GM18868 (cell line): ENCODE results near the gene RRAGD.

Source experiments
- ATAC-seq: cut with Tn5 transposase; IDR thresholded peaks from one replicate; pipeline ENCODE4 v1.9.1; 2021; ENCODE audit warnings: mild to moderate bottlenecking, moderate library complexity; ENCODE audit not compliant: unreplicated experiment

Gene RRAGD, protein sequence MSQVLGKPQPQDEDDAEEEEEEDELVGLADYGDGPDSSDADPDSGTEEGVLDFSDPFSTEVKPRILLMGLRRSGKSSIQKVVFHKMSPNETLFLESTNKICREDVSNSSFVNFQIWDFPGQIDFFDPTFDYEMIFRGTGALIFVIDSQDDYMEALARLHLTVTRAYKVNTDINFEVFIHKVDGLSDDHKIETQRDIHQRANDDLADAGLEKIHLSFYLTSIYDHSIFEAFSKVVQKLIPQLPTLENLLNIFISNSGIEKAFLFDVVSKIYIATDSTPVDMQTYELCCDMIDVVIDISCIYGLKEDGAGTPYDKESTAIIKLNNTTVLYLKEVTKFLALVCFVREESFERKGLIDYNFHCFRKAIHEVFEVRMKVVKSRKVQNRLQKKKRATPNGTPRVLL

DNA sequence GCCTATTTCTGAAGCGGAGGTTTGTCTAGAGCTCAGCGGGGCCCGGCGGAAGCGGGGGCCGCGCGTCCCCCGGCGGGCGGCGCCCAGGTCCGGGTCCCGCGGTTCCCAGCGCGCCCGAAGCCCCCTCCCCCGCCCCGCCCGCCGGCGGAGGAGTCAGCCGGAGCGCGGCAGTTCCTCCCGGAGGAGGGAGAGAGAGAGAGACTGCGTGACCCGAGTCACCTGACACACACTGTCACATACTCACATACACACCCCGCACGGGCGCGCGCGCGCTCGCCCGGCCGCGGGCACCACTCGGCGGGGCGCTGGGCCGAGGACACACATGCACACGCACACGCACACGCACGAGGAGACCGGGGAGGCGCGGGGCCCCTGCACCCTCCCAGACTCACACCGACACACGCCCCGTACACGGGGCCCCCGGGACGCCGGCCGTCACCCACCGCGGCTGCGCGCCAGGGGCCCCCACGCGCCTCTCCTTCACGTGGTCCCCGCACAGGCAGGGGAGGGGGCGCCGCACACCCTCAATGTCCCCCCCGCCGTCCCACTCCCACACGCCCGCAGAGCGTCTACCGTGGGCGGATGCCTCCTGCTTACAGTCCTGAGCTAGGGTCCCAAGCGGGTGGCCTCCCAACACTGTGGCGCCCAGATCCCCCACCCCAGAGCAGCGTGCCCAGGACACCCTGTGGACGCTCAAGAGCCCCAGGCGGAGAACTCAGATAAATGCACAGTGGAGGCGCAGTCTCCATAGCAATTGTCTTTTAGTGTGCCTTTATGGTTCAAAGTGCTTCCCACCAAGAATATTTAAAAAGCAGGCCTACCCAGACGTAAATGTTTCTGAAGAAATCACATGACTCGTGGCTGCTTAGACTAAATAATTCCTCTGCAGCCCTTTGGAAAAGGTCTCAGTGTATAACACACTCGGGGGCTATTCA lies at the start of gene RRAGD:
TSS of gene RRAGD (minus strand) at position 203 of the 935 bp plus-strand sequence. CDS start 280 bp downstream, outside the sequence.
- peak; percentile 78 for ATAC-seq

DNA sequence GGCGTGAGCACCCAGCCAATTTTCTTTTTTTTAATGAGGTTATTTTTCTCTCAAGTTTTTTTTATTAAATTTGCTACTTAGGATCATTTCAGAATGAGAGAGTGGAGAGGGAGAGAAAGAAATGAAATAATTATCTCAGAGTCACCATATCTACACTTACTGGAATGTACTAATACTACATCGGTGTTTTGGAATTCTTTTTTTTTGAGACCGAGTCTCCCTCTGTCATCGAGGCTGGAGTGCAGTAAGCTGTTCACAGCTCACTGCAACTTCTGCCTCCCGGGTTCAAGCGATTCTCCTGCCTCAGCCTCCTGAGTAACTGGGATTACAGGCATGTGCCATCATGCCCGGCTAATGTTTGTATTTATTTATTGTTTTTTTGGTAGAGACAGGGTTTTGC lies 48.6 kb upstream of the RRAGD start:
- ATAC-seq = no peak

DNA sequence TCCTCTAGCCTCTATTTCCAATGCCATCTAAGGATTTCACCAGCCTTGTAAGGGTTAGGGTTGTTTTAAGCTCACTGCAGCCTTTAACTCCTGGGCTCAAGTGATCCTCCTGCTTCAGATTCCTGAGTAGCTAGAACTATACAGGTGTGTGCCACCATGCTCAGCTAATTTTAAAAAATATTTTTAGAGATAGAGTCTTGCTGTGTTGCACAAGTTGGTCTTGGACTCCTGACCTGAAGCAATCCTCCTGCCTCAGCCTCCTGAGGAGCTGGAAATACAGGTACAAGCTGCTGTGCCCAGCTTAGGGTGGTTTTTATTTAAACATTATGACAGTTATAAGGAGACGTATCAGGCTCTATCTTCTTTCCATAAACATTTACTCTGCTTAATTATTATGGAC lies 47.4 kb upstream of the RRAGD start:
- ATAC-seq = no peak

DNA sequence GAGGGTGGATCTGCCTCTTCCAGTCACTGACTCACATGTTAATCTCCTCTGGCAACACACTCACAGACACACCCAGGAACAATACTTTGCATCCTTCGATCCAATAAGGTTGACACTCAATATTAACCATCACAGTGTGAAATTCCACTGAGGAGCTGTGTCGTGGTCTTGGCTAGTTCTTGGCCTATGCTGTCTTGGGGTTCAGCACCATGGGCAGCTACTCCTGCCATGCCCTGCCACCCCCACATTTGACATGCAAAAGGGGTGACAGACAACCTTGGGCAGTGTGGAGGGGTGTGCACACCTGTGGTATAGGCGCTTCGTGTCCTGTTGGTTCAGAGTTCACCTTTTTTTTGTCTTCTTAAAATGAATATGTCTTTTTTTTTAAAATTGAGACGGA lies 46.6 kb upstream of the RRAGD start:
- no peak for ATAC-seq

DNA sequence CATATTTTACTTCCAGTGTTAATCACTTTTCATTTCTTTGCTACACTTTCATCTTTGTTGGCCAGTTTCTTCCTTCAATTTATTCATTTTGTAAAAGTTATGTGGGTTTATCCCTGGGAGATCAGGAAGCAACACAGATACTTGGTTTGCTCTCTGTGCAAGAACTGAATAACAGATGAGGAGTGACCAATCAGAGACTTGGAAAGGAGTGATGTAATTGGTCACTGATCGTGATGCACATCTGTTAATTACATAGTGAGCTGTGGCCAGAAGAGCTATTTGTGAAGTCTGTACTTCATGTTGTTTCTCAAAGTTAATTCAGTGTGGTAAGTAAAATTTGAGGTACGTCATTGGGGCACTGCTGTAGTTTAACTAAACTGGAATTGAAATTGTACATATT lies 42.2 kb upstream of the RRAGD start:
- ATAC-seq = no peak

DNA sequence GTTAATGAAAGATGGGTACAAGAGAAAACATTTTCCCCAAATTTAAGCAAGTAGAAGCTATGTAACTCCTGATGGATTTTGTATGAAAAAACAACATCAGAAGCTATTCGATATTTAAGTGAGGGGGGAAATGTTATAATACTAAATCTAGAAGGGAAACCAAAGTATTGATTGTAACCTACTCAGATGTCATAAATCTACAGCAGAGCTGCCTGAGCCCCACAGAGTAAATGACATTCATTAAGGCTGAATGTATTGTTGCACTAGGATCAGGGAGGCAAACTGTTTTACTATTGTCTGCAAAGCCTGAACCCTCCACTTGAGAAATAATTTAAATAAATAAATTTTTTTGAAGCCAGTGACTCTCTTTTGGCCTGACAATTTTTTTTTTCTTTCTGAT lies 40.2 kb upstream of the RRAGD start:
- ATAC-seq = no peak

DNA sequence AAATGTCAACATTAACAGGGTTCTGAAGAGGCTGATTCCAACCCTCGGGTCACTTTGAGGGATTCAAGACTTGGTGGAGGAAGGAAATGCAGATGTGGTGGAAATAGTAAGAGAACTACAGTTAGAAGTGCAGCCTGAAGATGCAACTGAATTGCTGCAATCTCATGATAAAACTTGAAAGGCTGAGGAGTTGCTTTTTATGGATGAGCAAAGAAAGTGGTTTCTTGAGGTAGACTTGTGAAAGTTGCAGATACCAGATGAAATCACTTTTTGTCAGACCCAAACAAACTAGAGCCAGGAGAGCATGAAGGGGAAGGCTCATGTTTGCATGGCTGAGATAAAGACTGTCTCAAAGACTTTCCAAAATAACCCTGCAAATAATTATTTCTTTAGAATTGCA lies 37.1 kb upstream of the RRAGD start:
- ATAC-seq = no peak

DNA sequence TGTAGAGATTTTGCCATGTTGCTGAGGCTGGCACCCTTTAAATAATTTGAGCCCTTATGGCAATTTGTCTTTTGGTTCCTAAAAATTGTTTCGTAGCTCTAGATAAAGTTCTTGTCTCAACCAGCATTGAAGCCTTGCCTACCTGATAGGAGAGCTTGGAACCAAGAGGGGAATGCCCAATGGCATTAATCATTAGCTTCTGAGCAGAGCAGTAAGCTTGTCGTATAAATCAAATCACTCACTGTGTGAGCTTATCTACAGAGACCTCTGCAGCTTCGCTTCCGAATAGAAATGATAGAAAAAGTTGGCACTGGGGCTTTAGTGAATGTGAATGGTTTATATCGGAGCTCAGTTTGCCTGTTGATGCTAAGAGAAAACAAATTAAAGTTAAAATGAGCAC lies 31.6 kb upstream of the RRAGD start:
- ATAC-seq = no peak

DNA sequence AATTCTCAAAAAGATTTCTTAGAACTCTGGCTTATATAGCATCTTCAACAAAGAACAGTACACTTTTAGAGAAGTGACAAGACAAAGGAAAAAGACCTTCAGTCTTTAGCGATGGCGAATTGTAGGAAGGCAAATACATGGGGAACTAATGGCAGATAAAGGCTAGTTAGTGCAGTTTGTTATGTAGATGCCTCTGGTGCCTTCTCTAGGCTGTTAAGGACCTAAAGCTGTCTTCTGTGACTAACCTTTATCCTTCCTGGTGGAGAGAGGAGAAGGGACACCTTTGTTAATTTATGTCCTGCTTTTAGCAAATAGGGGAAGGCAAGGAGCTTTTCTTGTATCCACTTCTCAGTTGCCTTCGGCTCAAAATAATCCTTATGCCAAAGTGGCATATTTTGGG lies 28.1 kb upstream of the RRAGD start:
- no peak for ATAC-seq

DNA sequence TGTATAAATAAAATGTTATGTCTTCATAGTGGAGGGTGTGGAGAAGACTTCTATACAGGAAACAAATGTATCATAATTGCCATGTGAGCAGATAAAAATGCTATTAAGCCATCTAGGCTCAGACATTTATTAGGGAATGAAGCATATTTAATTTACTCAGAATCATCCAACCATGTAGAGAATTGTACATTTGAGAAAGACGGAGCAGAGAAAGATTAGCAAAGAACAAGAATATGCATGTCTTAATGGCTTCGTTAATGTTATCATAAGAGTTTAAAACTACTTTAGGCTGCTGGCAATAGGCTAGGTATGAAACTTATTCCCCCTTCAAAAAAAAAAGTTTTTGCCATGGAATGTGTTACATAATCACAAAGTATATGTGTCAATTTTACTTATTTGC lies 26.9 kb upstream of the RRAGD start:
- ATAC-seq = no peak

DNA sequence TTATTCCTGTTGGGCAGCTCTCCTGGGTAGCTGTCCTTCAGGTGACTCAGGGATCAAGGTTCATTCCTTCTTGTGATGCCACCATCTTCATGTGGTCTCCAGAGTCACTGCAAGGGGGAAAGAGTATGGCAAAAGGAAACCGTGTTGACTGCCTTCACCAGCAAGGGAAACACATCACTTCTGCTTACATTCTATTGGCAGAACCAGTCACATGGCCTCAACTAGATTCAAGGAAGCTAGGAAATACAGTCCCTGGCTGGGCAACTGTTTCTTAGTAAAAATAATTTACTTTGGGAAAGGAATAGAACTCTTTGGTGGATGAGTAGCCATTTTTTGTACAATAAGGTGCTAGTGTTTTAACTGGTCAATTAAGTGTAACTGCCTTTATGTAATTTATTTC lies 26.2 kb upstream of the RRAGD start:
- no peak for ATAC-seq

DNA sequence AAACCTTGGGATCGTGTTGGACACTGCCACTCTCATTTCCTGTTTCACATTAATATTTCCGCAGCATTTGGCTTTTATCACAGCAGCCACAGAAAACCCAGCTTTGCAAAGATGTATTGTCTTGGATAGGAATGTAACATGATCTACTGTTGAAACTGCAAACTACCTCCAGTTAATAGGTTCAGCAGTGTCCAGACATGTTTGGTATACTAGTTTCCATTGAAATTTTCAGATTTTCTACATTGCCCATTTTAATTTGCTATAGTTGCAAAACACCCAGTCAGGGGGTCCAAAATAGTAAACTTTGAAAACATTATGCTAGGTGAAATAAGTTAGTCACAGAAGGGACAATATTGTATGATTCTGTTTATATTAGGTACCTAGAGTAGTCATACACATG lies 24.2 kb upstream of the RRAGD start:
- no peak for ATAC-seq

DNA sequence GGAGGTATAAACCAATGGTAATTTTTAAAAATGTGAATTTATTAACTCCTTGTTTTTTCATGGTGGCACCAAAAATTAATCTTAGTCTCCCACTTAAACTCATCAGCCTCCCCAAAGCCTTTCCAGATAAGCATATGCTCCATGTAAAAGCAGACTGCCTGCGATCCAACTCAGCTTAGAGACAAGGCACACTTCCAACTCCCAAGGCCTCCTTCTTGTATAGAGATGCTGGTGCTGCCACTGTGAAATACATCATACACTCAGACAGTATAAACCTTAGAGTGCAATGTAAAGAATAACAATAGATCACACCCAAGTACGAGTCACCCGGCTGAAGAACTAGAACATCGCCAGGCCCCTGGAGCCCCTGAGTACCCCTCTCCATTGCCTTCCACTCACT lies 22.9 kb upstream of the RRAGD start:
- ATAC-seq = no peak

DNA sequence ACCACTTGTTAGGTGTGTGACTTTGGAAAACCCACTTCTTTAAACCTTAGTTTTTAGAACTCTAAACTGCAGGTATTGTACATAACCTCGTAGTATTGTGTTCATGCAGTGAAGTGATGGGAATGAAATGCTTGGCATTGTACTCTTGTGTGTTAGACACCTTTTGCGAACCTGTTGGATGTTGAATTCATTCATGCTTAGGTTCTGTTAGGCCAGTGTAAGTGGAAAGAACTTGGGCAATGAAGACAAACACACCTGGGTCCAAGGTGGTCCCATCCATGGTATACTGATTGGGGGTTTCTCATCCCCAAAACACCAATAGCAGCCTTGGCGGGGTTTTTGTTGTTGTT lies 22.1 kb upstream of the RRAGD start:
- no peak for ATAC-seq

DNA sequence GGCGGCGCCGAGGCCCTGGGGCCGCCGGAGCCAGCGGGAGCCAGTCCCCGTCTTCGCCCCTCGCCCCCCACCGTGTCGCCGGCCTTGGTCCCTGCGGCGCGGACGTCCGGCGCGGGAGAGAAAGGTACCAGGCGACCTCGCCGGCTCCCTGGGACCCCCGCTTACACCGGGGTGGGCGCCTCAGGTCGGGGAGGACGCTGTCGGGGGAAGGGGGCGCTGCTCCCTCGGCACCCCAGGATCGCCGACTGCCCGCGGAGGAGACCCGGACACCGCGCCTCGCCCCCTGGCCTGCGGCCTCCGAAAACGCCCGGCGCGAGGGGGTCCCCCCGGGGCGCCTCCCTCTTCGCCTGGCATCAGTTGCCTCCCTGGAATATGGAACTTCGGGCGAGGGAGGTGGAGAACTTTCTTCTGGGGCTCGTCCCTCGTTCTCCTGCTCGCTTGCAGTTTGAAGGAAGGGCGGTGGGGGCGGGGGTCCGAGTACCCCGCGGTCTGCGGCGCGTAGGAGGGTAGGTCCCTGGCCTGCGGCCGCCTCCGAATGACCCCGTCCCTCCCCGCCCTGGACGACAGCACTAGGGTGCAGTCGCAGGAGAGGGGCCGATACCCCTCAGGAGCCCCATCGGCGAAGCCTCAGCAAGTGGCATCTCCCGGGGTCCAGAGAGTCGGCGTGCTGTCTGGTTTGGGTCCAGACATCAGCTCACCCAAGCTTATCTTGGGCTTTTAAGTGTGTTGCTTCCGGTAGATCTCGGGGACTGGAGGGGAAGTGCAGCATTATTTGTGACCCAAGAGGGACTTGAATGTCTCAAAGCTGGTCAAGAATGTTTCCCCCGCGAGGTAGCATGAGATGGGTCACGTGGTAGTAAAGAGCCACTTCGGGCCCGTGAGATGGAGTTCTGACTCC lies 21.4 kb upstream of the RRAGD start:
- ATAC-seq = peak; percentile 52

DNA sequence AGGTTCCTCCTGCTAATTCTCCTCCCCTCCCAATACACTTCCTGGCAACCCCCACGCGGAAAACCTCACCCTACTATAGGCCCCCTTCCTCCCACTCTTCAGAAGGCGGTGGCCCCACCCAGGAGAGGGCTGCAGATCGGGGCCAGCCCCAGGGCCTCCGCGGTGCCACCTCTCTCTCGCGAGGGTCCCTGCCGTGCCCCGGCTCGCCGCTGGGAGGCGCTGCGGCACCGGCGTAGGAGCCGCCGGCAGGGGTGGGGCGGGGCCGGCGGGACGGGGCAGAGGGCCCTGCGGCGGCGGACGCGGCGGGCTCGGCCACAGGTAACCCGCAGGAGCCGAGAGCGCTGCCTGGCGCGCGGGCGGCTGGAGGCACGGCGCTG lies 20.8 kb upstream of the RRAGD start, which contains the start of gene ANKRD6:
TSS of gene ANKRD6 (plus strand) at position 278 of the 377 bp plus-strand sequence. CDS start 133,825 bp downstream, outside the sequence.
- peak; percentile 91 for ATAC-seq

DNA sequence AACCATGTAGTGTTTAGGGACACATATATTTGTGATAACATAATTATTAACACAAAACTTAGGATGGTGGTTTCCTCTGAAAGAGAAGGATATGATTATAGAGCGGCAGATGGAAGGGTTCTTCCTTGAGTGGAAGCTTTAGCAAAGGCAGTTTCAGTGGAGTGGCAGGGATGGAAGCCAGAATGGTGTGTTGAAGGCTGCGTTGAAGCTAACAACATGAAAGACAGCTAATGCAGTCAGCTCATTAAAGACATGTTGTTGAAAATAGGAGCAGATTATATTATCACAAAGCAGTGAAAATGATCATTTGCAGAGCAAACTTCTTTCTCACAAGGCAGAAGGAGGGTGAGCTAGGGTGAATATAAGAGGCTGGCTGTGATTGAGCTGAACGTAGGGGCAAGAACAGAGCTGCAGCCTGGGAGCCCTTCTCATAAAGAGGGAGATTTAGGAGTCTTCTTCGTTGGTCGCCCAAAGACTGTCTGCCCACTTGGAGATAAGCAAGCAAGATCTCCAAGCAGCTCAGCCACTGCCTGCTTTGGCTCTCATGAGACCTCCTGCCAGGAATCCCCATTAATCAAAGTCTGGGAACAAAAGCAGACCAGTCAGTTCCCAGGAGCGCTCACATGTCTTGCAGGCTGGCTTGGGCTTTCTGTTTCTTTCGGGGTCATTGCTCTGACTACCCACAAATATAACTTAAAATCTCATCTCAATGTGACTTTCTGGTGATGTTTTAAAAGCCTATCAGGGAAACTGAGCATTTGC lies 18.3 kb upstream of the RRAGD start:
- no peak for ATAC-seq

DNA sequence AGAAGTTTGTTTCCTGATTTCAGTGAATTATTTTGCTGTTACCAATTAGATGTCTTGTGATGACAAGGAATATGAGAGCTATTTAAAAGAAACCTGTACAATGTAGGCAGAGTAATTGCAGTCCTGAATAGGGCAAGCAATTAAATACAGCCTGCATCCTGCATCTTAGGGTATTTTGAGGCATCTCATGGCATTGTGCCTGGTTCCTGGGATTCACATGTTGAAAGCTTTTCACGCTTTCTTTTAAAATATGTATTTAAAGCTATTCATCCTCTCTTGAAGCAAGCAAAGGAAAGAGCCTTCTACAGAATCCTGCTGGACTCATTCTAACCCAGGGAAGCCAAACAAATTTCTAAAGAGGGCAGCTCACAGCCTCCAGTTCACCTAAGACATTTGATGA lies 4.7 kb upstream of the RRAGD start:
- ATAC-seq = no peak

DNA sequence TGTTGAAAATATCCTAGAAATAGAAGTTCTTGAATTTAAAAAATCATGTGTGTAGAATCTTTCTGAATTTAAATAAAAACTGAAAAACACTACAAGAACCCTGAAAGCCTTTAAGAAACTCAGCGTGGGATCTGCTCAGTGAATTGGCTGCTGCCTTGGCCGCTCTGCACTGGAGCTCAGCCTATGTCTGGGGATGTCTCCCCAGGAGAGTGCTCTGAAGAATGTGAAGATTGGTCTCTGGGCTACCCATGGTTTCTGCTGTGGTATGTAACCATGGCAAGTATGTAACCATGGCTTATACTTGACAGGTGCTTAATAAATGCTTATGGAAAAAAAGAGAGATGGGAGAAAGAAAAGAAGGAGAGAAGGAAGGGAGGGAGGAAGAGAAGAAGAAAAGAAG lies 3.1 kb upstream of the RRAGD start:
- no peak for ATAC-seq

DNA sequence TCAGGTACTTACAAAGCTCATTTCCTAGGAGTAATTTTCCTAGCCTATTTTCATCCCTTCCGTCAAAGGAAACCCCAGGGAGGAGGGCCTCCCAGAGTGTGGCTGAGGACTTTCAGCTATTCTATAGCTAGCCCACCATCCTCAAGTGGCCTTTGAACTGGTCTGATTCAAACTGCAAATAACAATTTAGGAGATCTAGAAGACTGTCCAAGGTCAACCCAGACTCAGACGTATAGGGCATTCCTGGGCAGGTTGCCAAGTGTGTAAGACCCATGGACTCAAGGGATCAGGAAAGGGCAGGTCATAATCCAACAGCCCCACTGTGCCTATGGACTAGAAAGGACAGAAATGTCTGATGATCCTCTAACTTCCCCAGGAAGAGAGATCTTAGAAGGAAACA lies 2.1 kb upstream of the RRAGD start:
- ATAC-seq = no peak
